DMS114 treated with DMSO at 0.1 percent for 48 hours (cell line): ENCODE data around the gene DKC1.

Experiments used
- DNase-seq: peaks from one replicate; lab custom pipeline; 2025; ENCODE audit not compliant: unreplicated experiment; lab: John Stamatoyannopoulos, UW

DKC1 gene

DNA sequence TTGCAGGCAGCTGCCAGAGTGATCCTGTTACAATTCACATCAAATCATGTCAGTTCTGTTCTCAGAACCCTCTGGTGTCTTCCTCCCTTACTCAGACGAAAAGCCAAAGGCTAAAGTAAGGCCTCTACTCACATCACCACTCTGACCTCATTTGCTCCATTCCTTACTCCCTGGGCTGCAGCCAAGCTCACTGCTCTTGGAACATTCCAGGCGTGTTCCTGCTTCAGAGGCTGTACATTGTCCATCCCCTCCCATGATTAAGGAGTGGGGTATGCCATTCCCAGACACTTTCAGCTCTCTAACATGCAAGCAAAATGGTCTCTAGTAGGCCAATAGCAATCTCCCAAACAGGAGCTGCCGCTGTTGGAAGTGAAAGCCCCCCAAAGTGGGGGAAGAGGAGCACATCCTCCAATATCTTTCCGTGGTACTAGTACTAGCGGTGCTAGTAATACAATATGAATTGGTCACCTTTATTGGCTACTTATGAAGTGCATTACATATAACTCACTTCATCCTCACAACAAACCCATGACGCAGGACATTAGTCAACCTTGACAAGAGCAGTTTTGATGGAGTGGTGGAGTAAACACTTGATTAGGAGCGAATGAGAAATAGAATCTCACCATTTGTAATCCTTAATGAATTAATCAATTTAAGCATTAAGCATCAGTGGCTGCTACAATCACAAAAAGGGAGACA is 26.8 kb upstream of the DKC1 start:
- DNase-seq = no peak

DNA sequence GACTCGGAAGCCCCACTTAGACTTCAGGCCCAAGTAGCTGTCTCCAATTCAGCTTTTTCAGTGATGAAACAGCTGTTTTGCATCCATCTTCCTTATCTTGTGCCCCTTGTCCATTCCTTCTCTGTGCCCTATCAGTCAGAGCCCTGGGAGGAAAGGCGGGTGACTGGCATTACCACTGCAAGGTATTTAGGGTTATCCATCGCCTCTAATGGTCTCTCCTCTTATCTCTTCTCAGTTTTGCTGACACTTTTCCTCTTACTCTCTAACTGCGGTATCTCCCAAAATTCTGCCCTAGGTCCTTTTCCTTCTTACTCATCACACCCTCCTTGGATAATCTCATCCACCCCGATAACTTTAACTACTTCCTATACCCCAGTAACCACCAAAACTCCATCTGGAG is 25.5 kb upstream of the DKC1 start:
- DNase-seq = no peak

DNA sequence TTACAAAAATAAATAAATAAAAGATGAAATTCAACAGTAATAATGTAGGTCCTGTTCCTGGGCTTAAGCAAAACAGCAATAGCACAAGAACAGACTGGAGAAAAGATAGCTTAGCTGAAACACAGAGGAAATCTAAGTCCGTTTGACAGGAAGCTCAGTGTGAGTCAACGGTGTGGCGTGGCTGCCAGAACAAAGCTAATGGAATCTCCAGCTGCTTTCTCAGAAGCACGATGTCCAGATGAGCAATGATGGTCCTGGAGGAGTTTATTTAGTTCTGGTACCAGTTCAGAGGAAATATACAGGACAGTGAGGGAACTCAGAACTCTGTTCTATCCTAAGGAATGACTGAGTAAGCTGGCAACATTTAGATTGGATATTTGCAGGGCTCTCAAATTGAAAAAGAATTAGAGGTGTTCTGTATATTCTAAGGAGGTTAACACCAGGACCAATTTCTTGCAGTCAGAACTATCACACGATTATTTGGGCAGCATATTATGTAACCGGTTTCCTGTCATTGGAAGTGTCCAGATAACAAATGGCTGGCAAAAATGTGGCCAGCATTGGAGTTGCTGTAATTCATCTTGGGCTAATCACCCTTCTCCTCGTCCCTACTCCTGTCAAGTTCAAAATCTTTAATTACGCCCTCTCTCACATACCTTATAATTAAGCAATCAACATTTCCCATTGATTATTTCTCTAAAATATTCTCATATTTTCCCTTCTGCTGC is 24.5 kb upstream of the DKC1 start:
- DNase-seq = no peak

DNA sequence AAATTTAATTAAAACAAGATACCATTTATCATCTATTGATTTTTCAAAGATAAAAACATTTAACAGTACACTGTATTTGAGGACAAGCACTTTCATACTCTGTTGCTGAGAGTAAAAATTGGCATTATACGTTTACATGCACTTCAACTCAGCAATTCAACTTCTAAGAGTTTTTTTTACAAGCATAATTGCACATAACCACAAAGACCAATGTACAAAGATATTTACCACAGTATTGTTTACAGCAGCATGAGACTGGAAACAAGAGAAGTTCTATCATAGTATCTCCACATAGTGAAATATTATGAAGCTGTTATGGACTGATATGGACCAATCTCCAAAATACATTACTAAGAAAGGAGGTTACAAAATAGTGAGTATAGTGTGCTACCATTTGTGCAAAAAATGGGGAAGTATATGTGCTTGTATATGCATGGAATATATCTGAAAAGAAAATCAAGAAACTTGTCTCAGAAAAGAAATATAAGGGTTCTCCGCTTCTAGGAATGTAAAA is 22.7 kb upstream of the DKC1 start:
- no peak for DNase-seq

DNA sequence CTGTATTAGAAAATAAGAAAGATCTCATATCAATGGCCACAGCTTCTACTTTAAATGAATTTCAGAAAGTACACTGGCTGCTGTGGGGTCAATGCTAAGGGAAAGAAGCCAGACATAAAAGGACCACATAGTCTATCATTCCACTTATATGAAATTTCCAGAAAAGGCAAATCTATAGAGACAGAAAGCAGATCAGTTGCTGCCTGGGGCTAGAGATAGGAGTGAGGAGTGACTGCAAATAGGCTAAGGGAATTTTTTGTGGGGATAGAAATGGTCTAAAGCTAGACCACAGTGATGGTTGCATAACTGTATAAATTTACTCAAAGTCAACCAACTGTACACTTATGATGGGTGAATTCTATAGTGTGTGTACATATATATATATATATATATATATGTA is 20.1 kb upstream of the DKC1 start:
- no peak for DNase-seq

DNA sequence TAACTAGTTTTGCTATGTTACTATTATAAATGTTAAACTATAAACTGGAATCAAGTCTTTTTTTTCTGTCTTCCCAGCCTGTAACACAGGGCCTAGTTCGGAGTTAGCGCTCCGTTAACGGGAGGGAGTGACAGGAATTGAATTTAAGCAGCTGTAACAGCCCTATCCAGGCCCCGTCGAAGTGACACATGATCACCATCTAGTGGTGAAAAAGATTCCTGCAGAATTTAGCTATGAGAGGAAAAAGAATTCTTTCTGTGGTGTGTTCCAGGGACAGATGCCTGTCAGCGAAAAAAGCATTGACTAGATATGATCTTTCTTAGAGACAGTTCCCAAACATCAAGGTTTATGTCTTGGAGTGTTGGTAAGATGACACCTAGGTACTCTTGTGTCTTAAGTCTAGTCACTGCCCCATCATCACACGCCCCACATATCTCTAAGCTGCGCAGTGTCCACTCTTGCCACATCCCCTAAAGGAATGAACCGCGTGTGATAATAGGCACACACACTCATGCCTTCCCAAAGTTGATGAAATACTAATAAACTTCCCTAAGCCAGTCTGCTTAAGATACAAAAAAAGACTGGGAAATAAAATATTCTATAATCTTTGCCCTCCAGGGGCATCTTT is 13.8 kb upstream of the DKC1 start:
- DNase-seq = peak; percentile 8

DNA sequence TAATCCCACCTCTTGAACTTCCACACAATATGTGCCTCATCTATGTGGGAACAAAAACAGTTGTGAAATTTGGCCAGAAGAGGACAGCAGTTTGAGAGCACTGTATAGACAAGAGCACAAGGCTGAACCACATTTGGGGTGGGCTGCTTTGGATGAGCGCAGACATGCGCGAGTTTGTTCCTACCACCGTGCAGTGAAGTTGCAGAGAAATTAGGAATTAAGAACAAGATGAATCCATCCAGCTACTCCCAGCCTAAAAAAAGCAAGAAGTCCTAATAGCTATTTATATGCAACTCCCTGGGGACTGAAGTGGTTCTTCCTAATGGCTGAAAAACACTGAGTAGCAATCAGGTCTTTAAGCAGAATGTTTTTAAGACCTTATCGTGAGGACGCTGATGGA is 12.8 kb upstream of the DKC1 start:
- no peak for DNase-seq

DNA sequence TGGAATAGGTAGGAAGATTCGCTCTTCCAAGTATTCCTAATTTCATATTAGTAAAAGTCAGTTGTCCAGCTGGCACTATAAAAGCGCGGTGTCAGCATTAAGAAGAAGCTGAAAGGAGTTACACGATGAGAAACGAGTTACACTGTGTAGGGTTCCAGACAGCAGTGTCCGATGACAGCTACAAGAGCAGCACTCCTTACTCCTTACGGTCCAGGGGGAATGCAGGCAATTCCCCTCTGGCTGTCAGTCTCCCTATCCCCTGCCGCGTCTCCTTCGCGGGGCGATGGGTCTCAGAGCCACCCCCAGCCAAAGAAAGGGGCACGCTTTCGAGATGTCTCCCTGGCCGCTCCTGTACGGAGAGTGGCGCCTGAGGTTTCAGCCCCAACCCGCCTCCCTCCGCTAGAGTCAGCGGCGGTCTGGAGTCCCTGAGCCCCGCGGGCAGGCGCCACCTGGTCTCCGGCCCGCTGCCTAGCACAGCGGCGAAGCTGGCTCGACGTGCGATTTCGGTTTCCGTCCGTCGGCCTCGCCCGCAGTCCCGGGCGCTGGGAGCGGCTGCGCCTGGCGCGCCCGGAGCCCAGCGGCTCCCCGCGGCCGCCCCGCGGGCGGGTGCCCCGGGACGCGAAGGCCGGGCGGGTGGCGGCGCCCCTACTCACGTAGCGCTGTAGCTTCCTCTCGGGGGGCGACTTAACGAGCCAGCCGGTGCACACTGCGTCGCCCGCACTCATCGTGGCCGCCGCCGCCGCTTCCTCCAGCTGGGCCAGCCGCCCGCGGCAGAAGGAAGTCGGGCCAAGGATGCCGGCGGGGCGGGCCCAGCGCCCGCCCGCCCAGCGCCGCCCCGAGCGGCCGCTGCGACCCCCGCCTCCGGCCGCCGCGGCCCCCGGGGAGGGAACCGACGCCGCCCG is 12.1 kb upstream of the DKC1 start, which contains the start of gene GAB3:
GAB3 (minus strand) TSS at position 777 of the 902 bp plus-strand sequence; CDS start at position 725, 52 bp downstream.
- no peak for DNase-seq

DNA sequence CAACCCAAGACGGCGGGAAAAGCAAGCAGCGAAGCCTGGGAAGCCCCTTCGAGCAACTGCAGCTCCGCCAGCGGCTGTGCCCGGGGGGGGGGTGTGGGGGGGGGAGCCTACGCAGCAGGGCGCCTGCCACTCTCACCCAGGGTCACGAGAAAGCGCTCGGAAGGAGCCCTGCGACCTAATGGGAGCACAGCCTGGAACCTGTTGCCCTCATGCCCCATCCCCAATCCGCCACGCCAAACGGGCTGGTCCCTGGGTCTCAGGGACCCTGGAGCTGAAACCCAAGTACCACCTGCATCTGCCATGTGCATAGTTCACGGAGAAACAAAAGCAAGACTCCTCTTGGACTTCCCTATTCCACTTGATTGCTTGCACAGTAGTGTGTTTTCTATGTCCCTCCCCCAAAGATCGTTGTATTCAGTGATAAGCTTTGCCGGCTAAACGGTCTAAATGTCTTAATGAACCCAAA is 11.4 kb upstream of the DKC1 start:
- DNase-seq = no peak

DNA sequence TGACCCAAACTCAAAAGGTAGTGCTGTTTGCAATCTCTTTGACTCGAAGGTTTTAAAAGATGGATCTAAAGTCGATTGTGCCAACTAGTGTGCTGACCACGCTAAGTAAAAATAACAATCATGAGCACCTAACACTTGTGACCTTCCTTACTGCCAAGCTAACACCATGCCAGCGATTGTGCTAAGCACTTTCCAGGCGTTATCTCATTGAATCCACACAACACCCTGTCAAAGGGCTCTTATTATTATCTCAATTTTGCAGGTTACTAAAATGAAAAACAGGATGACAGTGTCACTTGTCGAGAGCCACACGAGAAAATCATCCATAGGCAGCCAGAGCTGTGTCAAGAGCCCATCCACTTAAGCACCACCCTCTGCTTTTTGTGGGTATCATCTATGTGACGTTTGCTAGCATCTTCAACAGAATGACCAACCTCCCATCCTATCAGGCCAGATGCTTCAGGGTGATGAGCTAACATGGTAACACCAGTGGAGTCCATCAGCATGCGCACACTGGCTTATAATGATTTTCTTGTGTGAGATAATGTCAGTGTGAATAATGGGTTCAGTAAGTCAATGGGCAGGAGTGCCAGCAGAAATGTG is 10.9 kb upstream of the DKC1 start:
- DNase-seq = no peak

DNA sequence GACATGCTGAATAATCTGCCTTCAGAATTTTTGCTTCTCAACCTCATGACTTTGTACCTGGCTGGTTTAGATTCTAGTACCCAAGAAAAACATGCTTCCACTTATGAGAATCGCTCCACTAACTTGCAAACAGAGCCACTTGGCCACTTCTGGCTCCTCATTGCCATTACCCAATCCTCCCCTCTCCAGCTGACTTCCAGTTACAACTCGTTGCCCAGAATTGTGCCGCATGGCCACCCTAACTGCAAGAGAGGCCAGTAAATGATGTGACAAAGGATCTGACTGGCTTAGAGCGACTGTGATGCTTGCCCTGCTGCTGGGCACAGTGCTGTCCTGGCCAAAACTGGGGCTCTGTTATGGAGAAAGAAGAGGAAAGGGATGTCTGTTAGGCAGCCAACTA is 4.0 kb upstream of the DKC1 start:
- no peak for DNase-seq

DNA sequence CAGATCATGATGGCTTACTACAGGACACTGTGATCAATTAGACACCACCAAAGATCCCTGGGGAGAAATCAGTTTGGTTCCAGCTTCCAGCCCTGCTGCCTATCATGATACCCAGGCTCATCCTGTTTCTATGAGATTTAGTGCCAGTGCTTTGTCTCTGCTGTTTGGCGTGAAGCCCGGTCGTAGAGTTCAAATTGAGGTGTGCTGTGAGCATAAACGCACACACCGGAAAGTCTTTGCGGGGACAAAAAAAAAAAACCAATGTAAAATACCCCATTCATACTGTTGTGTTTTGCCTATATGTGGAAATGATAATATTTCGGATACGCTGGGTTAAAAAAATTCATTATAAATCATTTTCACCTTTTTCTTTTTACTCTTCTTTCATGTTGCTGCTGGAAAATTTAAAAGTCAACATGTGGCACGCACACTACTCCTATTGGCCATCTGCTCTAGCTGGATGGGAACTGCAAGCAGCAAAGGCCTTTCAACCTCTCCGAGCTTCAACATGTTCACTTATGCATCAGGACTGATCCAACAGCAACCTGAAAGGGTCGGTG is 607 bp upstream of the DKC1 start:
- no peak for DNase-seq

DNA sequence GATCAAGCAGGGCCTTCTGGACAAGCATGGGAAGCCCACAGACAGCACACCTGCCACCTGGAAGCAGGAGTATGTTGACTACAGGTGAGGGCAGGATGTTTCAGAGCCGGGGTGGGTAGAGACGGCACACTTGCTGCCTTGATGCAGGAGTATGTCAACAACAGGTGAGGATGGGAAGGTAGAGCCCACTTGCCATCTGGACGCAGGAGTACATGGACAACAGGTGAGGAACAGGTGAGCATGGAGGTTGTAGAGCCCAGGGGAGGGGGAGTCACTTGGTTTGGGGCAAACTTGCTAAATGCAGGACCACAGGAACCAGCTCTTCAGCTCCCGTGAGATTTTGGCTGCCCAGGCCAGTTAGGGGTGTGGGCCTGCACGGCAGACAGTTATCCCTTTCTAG is 12.0 kb downstream of the DKC1 start:
- DNase-seq = no peak

DNA sequence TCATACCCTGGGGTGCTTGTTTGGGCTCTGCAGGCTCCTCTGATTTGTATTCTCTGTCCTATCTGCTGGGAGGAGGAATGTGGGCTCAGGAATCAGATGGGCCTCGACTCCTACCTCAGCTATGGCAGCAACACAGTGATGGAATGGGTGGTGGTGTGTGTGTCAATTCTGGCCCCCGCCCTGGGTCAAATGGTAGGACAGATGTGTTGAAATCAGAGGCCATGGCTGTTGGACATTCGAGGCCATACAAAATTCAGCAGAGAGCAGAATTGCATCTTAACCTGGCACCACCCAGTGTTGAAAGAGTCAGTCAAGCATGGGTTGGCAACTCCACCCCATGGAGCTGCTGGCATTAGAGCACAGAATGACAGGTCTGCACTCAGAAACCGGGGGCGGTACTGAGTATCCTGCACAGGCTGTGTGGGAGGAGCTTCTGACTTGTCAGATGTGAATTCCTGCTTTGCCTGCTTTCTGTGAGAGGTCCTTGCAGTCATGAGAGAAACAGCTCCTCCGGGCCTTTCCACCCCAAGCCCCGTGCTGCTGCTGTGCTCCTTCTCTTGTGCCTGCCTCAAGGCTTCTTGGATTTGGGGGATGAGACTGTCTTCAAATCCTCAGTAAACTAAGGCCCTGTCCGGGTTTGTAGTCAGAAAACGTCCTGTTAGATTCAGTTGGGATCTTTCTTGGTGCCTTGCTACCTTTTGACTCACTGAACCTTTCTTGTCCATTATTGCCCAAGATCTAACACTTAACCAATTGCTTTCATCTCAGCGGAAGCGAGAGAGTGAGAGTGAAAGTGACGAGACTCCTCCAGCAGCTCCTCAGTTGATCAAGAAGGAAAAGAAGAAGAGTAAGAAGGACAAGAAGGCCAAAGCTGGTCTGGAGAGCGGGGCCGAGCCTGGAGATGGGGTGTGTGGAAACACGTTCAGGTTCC is 13.0 kb downstream of the DKC1 start:
- DNase-seq = no peak

DNA sequence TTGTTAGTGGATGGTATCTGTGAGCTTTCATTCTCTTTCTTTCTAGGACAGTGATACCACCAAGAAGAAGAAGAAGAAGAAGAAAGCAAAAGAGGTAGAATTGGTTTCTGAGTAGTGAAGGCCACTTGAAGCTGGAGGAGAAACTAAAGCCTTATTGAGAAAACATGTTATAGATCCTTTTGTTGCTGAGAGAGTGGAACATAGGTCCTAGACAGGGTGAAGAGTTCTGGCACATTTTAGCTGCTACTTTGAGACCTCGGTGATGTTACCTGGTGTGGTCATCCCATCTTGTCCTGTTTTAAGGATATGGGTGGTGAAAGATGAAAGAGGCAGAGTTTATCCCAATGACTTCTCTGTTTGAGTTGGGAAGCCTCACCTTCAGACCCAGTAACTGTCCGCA is 14.1 kb downstream of the DKC1 start:
- no peak for DNase-seq

DNA sequence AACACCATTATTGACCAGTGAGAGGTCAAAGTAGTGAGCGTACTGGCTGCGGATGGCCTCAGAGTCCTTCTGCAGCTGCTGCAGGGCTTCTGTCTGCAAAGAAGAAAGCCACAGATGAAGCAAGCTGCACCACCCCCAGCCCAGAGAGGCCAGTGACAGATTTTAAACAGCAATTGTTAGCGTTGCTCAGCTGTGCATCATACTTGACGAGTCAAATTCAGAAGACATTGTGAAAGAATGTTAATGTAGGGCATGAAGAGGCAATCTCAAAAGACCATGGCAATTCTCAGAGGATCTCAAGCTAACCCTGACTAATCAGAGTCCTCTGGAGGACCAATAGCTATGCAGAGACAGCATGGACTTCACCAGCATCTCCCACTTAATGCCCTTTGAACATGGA is 16.6 kb downstream of the DKC1 start:
- no peak for DNase-seq

DNA sequence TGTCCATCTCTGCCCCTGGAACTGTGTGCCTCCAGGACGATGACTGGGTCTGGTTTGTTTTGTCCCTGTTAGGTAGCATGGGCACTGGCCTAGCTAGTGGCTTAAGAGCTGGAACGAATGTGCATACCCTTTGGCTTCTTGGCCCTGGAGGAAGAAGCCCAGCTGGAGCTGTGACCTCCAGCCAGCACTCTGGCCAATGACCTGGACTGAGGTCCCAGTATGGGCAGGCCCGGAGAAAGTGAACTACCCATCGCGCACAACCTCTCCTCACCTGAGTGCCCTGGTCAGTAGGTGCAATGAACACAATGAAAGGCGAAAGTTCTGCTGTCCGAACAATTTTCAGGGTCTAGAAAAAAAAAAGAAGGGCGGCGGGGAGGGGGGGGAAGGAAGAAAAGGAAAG is 18.3 kb downstream of the DKC1 start:
- DNase-seq = no peak

DNA sequence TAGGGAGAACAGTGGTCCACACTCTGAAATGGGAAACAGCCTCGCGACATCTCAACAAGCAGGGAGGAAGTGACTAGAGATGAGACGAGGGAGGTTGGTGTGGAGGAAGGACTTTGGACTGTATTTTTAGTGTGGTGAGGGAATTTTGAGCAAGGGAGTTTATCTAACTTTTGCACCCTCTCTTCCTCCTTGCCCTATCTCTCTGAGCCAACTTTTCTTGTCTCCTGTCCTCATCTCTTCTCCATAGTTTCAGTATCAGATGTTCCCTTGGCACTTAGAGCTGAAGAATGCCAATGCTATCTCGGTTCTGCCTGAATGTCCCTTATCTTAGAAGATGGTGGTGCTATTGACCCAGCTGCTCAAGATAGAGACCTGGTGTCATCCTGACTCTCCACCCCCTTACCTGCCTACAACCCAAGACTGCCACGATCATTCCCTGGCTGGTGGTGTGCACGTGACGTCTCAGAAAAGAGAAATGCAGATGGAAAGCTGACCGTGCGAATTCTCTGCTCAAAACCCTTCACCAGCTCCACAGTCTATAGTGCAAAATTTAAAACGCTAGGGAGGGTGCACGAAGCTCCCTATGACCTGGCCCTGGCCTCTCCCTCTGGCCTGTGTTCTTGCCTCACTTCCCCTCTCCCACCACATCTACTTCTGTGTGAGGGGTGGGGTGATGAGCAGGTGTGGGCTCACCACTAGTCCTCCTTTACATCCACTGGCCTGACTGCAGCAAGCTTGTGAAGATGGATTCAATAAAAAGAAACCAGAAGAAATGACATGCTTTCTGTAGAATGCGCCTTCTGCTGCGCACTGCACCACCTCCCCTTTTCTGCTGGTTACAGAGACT is 21.7 kb downstream of the DKC1 start:
- DNase-seq = no peak
